Iris pigment epithelial cell (primary cell): ENCODE data around the gene PMEPA1.

Experiments
- DNase-seq: peaks from one replicate; pipeline ENCODE4 v3.0.0-alpha.2; 2011; ENCODE audit warnings: low read depth

Gene PMEPA1

DNA sequence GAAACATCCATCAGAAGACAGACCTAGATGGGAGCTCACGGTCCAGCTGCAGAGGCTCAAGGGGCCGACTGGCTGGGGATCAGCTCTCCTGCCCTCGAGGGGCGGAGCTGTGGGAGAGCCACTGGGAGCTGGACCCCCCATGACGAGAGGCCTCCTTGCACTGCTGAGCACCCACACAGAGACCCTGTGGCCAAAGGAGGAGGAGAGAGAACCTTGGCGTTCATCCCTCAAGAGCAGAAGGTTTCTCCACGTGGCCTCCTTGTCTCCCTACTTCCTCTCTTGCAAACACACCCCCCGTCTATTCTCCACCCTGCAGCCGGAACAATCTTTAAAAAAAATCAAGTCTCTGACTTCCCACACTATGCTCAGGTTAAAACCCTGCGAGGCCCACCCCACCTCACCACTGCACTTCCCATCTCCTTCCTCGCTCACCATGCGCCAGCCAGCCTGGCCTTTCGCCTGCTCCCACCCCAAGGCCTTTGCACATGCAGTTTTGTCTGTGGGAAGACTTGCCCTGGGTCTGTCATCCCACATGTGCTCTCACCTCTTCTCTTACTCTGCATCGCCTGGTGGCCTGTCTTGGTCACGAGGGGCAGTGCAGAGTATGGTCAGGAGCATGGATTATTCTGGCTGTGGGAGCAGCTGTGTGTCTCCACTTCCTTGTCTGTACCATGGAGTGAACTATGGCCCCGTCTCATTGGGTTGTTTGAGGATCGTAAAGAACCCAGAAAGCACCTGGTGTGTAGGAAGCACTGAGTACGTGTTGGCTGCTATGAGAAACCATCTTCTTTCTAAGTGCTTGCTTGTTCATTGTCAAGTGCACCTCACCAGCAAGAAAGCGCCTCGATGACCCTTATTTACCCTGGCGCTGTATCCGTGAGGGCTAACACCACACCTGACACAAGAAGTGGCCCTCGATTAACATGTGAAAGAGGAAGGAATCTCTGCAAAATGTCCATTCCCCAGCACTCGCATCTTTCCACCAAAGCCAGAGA lies 32.9 kb downstream of the PMEPA1 start:
- no peak for DNase-seq

DNA sequence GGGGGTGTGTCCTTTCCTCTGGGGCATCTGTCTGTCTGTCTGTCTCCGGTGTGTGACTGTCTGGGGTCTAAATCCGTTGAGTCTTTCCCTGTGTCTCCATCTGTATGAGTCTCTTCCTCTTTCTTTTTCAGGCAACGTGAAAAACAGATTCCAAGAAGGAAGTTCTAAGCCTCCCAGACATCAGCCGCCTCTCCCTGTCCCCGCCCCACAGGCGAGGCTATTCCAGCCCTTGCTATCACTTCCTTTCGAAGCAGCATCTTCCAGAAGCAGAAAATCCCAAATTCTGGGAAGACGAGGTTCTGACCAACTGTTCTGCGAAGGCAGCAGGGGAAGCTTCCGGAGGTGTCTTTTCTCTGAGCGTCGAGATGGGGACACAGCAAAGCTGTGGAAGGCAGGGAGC lies 34.0 kb downstream of the PMEPA1 start:
- DNase-seq = no peak

DNA sequence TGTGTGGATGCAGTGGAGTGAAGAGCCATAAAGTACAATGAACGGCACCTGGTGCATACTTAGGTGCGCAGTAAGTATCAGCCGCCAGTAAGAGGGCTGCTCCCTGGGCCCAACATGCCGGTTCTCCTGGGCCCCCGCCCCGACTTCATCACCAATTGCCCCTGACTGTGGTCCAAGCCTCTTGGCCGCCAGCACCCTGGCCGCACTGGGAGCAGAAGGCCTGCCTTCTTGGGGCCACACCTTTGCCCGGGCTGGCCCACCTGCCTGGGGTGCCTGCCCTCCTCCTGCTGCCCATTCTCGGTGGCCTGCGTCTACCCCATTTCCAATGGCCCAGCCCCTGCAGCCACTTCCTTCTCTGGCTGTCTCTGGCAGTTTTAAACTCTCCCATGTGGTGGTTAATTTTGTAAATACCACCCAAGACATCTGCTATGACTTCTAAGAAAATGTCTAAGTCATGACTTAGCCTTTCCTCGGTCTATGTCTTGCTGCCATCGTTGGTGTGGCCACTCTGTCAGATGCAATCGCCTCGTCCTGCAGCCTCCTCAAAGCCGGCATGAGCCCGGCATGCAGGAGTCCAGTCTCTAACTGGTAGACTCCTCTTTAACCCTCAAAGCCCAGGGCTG lies 36.8 kb downstream of the PMEPA1 start:
- no peak for DNase-seq

DNA sequence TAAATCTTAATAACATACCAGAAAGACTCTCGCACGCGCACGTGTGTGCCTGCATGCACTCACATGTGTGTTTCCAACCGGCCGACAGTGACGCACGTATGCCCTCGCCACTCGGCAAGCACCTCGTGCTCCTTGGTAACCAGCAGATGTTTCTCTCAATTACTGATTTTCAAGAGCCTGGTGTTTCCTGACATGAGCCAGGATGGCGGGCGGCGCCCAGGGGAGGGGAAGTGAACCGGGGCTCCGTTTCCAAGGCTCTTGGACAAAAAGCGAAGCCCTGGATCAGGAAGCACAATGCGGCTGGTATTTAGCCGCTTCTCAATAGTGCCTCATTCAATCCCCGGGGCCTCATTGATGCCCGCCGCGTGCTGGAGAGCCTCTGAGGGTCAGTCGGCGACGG lies 37.7 kb downstream of the PMEPA1 start:
- no peak for DNase-seq

DNA sequence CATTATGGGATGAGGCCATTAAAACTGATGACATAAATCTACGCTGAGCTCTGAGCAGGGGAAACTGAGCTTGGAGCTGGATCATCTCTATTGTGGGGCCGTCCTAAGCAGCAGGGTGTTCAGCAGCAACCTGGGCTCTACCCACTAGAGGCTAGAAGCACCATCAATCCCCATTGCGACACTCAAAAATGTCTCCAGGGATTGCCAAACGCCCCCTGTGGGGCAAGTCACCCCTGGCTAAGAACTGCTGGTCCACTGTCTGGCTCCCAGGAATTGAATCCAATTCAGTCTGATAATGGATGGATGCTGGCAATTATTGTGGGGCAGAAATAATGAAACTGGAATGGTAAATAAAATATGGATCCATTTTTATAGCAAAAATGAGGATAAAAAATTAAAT lies 38.2 kb downstream of the PMEPA1 start:
- DNase-seq = no peak

DNA sequence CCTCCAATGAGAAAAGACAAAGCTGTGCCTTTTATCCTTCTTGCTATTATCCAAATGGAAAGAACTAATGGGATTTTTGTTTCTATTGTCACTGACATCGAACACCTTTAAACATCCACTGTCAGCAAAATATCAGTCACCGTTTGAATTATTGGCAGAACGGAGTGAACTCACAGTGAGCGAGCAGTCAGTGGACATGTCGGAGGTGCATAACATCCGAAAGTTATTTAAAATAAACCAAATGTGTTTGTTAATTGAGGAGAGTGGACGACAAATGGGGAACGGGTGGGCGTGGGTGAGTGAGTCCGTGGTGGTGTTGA lies 38.8 kb downstream of the PMEPA1 start:
- no peak for DNase-seq

DNA sequence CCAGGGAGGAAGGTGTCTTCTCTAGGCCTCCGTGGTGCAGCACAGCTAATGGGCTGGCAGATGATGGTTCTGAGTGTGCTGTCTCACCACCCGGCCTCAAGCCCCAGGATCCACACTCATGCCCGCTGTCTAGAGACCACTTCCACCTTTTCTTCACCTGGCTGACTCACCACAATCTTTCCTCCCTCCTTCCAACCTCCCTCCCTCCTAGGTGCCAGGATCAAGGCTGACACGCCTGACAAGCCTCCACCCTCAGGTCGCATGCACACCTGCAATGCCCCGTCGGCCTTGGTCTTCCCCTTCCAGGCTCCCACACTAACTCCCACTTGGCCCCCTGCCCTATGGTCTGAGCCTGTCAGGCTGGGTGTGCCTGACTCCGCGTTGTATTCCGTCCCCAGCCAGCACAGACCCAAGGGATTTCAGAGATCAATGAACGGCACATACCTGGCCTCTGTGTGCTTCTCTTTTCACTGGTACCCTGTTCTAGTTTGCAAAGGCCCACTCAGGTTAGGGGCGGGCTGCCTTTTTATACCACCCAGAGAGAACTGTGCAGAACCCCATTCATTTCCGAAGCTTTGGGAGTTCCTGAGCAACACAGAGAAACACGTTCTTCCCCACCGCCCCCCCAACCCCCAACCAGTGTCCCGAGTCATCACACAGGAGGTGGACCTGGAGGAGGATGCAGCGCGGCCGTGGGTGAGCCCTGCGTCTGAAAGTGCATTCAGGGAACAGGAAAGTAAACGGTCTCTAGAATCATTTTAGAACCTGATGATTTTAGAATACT lies 39.3 kb downstream of the PMEPA1 start:
- no peak for DNase-seq

DNA sequence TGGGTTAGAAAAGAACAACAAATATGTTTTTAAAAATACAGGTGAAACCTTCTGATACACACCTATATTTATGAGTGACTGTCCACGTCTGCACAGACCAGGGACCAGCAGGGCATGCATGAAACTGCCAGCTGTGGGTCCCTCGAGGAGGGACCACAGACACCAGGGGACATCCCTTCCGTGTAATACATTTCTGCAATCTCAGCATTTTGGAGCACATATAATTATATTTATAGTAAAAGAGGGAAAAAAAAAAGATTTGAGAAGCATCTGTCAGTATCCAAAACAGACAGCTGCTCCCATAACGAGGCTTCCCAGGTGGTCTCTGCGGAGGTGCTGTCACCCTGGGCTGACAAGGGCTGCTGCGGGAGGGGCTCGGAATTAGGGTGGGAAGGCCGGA lies 40.2 kb downstream of the PMEPA1 start:
- no peak for DNase-seq

DNA sequence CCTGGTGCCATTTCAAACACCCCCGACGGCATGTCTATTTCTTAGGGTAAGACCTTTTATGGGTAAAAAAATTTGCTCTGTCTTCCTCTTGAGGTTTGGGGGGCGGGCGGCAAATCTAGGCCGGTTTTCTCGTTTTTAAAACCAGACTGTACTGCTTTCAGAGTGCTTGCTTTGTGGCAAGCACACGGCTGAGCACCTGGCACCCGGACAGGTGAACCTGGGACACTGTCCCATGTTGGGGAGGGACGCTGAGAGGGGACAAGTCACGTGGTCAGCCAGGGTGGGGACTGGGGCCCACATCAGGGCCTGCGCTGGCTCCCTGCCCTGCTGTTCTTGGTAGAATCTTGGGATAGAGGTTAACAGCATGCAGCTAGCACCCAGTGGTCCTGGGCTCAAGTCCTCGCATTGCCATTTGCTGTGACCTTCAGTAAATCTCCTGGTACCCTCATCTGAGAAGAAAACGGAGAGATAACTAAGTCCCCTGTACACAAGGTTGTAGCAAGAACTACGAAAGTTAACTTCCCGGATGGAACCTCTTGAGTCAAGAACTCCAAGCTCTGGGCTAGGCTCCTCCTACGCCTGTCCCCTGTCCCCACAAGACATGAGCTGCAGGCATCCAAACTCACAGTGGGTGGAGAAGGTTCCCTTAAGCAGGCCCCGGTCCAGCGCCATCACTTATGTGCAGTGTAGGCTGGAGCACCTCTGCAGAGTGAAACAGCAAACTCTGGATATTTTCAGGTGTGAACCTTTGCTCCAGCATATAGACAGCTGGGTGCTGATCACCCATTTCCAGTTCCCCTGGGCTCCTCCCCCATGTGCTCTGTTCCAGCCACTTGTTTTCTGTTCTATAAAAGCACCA lies 41.7 kb downstream of the PMEPA1 start:
- no peak for DNase-seq

DNA sequence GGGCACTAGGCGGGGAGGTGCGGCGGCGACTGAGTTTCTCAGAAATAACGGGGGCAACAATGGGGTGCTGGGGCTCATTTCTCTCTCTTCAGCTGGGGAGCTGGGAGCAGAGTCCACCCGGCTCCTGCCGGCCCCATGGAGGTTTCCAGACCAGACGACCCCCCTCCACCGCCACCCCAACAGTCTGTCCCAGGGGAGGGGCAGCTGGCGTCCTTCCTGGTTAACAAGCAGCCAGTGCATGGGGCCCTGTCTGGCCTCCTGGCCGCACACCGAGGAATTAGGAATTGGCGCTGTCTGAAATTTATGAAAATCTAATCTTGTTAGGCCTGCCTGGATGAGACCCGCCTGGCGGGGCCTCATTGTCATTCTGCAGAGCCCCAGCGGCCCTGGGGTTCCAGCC lies 42.4 kb downstream of the PMEPA1 start:
- no peak for DNase-seq

DNA sequence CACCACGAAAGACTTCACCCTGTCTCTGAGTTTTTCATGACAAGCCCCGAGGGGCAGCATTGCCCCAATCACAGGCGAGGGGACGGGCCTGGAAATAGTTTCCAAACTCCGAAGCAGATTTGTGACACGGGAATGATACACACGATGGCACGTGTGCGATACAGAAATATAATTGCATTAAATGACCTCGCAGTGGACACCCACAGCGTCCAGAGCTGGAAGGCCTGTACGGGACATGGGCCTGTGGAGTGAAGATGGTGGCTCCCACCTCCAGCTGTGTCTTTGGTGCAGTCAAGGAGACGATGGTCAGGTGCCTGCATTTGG lies 43.0 kb downstream of the PMEPA1 start:
- DNase-seq = no peak

DNA sequence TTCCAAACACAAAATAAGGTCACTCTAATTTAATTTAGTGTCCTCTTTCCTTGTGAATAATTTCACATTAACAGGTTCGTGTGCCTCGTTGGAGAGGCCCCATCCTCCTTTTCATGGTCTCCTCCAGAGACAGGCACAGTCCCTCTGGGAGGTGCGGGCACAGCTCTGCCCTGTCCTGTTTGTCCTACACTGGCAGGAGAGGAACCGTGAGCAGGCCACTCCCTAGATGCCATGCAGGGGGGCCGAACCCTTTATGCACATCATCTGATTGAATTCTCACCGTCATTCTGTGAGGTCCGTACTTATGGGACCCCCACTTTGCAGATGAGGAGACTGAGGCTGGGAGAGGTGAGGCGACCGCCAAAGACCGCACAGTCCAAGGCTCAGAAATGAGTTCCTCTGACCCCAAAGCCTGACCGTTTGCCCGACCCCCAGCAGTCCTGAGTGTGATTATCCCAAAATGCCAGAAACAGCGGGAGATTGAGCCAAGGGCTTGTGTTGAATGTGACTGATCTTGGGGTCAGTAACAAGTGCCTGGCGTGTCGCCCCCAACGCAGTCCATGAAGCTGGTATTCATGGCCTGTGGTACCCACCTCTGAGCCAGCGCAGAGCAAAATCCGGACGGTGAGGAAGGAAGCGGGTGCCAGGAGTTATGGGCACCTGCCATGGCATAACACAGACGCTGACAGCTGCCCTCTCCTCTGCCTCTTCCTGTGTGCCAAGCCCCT lies 43.5 kb downstream of the PMEPA1 start:
- DNase-seq = no peak

DNA sequence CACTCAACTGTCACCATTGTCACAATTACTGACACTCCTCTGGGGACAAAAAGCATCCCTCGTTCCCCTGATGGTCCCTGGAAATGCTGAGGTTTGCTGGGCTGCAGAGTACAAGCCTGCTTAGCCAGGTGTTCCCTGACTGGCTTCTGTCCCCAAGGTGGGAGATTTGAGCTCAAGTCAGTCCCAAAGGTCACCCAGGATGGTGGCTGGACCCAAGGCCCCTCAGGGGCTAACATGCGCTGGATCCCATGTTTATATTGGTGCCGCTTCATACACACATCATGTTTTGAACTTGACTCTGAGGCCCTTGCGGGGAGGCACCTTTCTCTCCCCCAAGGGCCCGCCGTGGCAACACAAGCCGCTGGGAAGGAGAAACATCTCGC lies 44.2 kb downstream of the PMEPA1 start:
- DNase-seq = no peak

DNA sequence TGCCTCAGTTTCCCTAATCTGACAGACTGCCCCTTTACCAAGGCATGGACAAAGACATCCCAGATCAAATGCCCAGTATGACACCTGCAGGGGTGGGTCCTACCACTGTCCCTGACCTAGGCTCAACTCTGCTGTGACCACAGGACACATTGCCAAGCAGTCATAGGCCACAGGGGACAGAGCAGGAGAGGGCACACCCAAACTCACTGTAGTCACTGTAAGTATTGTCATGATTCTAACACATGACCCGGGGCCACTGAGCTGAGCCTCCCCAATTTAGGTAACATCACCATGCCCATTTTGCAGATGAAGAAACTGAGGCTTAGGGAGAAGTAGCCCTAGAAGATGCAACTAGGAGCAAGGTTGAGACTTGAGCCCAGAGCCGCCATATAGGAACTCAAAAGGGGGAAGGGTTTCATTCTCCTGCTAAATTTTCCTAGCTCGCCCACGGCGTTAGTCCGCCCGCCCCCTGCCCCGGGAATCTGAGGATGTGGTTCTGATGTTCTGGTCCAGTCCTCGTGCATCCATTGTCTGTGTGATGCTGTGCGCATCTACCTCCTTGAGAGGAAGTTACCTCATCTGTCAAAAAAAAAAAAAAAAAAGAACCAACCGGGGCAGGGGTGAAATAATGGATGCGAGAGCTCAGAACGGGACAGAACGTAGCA lies 44.8 kb downstream of the PMEPA1 start:
- DNase-seq = no peak

DNA sequence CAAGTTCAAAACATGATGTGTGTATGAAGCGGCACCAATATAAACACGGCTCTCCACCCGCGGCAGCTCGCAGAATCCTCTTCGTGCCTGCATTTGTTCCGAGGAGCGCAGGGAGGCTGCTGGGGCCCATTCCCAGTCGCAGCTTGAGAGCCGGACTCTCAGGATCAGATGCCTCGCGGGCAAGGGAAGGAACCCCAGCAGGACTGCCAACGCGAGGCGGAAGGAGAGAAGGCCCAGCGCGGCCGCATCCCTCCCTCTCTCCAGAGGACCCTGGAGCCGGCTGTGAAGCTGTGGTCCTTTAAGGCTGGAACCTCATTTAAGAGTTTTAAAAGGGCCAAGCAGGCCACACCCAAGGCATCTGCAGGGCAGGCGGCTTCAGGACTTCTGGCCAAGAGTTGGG lies 45.3 kb downstream of the PMEPA1 start:
- DNase-seq = no peak

DNA sequence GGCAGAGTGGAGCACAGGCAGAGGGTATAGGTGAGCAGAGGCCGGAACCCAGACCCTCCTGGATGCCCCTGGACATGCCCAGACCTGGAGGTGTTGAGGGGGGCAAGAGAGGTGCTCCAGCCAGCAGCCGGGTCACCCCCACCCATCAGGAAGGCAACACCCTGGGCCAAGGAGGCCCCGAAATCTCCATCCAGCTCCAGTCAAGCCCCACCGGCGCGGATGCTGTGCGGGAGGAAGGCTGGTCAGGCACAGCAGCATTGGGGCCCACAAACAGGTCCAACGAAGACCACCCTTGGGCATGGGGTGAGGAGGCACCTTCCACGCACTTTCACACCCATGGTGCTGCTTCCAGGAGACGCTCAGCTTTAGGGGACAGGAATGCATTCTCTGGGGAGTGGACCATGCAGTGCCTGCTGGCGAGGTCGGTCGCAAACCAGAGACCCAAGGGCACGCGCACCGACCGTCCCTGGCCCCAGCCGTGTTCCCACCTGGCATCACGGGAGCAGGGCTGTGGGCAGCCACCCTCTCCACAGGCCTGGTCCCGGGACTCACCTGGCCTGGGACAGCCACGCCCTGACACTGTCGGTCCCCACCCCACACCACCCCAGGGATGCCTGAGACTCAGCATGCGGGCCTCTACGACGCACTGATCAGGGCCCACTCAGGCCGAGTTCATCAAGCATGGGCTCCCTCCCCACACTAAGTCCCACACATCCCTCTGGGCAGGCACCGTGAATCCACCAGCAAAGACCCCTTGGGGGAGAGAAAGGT lies 45.9 kb downstream of the PMEPA1 start:
- DNase-seq = no peak

DNA sequence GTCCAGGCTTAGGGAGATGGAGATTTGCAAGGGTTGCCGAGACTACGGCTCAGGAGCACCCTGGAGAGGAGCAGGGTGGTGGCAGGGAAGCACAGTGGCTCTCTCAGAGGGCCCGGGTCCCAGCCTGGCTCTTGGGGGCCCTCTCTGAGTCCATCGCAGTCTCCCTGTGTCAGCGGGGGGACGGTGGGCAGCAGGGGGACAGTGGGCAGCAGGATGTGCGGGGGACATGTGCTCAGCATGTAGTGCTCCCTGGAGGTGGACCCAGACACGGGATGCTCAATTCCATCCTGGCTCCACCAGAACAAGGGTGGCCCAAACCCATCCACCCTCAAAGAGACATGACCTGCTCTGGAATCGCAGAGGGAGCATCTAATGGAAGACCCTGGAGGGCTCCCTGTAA lies 46.6 kb downstream of the PMEPA1 start:
- DNase-seq = no peak

DNA sequence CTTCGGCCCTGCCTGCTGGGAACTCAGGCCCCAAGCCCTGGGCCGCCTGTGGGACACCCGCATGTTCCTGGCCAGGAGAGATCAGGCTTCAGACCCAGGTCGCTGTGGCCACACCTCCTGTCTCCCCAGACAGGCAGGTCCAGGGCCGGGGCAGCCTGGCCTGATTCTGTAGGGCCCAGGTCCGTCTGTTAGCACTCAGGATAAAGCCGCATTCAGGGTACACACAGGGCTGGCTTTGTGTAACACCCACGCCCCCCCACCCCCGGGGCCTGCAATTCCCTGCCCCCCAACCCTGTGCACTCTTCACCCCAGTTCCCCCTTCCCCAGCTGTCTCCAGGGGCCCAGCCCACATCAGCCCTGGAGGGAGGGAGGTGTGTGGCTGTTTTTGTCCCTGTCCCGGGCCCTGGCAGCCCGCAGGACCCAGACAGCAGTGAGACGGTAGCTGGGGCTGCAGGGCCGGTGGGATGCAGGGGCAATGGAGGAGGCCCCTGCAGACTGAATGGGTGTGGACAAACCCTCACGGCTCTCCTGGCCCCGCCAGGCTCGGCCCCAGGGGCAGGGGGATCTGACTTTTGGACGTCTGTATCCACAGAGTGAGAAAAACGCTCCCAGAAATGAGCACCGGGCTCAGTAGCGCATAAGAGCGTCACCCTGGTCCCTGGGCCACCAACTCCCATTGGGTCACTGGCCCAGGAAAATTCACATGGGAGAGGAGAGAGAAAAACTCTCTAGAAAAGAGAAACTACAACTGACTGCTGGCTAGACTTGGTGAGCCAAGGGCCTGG lies 47.2 kb downstream of the PMEPA1 start:
- DNase-seq = no peak

DNA sequence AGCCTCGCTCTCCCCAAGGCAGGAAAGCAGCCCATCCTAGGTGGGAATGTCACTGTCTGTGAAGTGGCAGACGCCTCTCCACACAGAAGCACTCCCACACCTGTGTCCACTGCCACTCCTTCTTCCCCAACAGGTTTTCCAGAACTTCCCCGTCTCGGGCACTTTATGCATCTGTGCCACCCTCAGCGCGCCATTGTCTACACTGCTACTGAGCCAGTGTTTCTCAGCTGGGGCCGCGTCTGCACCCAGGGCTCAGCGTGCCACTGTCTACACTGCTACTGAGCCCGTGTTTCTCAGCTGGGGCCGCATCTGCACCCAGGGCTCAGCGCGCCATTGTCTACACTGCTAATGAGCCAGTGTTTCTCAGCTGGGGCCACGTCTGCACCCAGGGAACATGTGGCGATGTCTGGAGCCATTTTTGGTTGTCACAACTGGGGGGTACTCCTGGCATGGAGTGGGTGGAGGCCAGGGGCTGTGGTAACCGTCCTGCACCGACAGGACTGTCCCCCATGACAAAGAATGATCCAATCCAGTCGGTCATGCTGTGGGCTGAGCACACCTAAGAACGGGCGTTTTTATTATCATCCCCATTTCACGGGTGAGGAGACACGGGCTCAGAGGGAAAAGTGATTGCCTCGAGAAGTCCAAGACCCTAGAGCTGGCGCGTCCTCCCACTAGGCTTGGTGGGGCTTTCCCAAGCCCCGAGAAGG lies 47.9 kb downstream of the PMEPA1 start:
- DNase-seq = no peak
